ENCODE measurements around the gene PADI1.

- TF ChIP-seq ZNF384 (IDR thresholded peaks at IDR 0.05) (no peak), FOXM1 (IDR thresholded peaks at IDR 0.05; ENCODE audit: borderline replicate concordance) (no peak), FOXA1 (IDR thresholded peaks at IDR 0.05) (no peak), ARNT (IDR thresholded peaks at IDR 0.05) (no peak), SUZ12 (IDR thresholded peaks at IDR 0.05) (no peak), L3MBTL2 (conservative IDR thresholded peaks at IDR 0.05) (no peak), SP1 (IDR thresholded peaks at IDR 0.05) (no peak), FOXK2 (IDR thresholded peaks at IDR 0.05) (no peak), TARDBP (IDR thresholded peaks at IDR 0.05) (no peak), ELF4 (IDR thresholded peaks at IDR 0.05) (no peak), CTBP1 (IDR thresholded peaks at IDR 0.05; ENCODE audit: borderline replicate concordance) (no peak), HDGF (IDR thresholded peaks at IDR 0.05; ENCODE audit: borderline replicate concordance) (no peak), LEF1 (IDR thresholded peaks at IDR 0.05; ENCODE audit: borderline replicate concordance) (no peak), BHLHE40 (IDR thresholded peaks at IDR 0.05; ENCODE audit: borderline replicate concordance) (no peak)
Measured at GRCh38 chr1:17224434-17224833, 19.5 kb downstream of the PADI1 start.
